EL (cell line): ENCODE results near the gene RBP5.

Experiments used
- DNase-seq: peaks from one replicate; pipeline ENCODE4 v3.0.0-alpha.2; 2016

The RBP5 gene

GRCh38 chr12:7144414-7145120 lies 15.9 kb upstream of the RBP5 start:
- DNase-seq: peak; percentile 42

- DNase-seq: no peak
Observed at GRCh38 chr12:7143564-7143963, 14.9 kb upstream of the RBP5 start.

- DNase-seq: no peak
Observed at GRCh38 chr12:7142809-7143465, 14.2 kb upstream of the RBP5 start.

- DNase-seq: peak; percentile 56
Observed at GRCh38 chr12:7142056-7142644, 13.5 kb upstream of the RBP5 start.

- DNase-seq: no peak
Observed at GRCh38 chr12:7141351-7142005, 12.8 kb upstream of the RBP5 start.

GRCh38 chr12:7139200-7139599 lies 10.5 kb upstream of the RBP5 start:
- no peak for DNase-seq

GRCh38 chr12:7137908-7138307 lies 9.2 kb upstream of the RBP5 start:
- no peak for DNase-seq

- DNase-seq: no peak
Observed at GRCh38 chr12:7136676-7137075, 8.0 kb upstream of the RBP5 start.

GRCh38 chr12:7136071-7136470 lies 7.4 kb upstream of the RBP5 start:
- DNase-seq: no peak

- DNase-seq: no peak
Observed at GRCh38 chr12:7134396-7135166, 5.9 kb upstream of the RBP5 start.

- DNase-seq: peak; percentile 17
Observed at GRCh38 chr12:7131502-7131866, 2.8 kb upstream of the RBP5 start.

GRCh38 chr12:7130701-7131501 lies 2.2 kb upstream of the RBP5 start:
- DNase-seq: peak; percentile 64

- DNase-seq: peak; percentile 77
Observed at GRCh38 chr12:7129872-7130691, 1.4 kb upstream of the RBP5 start, which contains the start of gene CLSTN3. Gene CLSTN3 (plus strand): TSS chr12:7130371. CDS start chr12:7130649, 278 bp downstream.

GRCh38 chr12:7129287-7129871 lies 690 bp upstream of the RBP5 start:
- no peak for DNase-seq

- DNase-seq: no peak
Observed at GRCh38 chr12:7127916-7128626, 618 bp downstream of the RBP5 start.

- no peak for DNase-seq
Observed at GRCh38 chr12:7125632-7126227, 3.0 kb downstream of the RBP5 start.

GRCh38 chr12:7123806-7124522 lies 4.7 kb downstream of the RBP5 start:
- no peak for DNase-seq

- no peak for DNase-seq
Observed at GRCh38 chr12:7122811-7123769, 5.6 kb downstream of the RBP5 start.
